GM19328 (cell line): ENCODE results near the gene UBAC2.

Experiments used
- ATAC-seq: cut with Tn5 transposase; IDR thresholded peaks from one replicate; pipeline ENCODE4 v1.9.1; 2021; ENCODE audit warnings: mild to moderate bottlenecking, moderate library complexity; ENCODE audit not compliant: unreplicated experiment

The UBAC2 gene

DNA sequence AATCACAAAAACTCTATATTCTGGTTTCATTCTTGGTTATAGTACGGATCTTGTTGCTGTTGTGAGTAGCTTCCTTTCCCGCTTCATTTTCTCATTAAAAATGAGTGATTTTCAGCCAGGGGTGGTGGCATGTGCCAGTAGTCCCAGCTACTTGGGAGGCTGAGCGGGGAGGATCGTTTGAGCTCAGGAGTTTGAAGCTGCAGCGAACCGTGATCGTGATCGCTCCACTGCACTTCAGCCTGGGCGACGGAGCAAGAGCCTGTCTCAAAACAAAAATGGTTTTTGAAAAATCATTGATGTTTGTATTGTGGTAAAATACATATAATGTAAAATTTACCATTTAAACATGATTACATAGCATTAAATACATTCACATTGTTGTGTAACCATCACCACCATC lies 229.0 kb downstream of the UBAC2 start:
- no peak for ATAC-seq

DNA sequence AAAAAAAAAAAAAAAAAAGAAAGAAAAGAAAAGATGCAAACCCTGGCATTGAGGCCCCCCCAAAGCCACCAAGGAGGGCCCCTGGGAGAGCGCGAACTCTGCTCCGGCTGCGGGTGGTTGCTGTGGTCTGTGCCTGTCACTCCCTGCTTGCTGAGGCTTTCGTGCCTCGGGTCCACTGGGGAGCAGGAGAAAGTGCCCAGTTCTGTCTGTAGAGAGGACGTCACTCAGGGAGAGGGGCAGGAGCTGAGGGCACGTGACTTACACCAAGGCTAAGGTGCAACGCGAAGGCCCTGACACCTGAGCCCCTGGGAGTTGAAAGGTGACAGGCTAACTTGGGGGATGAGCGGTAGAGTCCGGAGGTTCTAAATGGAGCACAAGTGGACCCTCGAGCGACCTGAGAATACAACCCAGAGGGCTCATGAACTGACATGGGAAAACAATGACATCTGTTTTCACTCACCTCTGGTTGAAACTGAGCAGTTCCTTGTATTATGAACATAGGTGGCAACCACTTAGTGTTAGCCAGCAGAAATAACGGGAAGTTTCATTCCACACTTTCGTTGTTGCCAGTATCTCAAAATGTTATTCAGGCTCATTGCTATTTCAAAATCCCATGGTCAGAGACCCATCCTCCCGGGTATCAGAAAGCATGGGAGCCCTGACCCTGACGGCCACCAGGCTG lies 231.4 kb downstream of the UBAC2 start:
- no peak for ATAC-seq

DNA sequence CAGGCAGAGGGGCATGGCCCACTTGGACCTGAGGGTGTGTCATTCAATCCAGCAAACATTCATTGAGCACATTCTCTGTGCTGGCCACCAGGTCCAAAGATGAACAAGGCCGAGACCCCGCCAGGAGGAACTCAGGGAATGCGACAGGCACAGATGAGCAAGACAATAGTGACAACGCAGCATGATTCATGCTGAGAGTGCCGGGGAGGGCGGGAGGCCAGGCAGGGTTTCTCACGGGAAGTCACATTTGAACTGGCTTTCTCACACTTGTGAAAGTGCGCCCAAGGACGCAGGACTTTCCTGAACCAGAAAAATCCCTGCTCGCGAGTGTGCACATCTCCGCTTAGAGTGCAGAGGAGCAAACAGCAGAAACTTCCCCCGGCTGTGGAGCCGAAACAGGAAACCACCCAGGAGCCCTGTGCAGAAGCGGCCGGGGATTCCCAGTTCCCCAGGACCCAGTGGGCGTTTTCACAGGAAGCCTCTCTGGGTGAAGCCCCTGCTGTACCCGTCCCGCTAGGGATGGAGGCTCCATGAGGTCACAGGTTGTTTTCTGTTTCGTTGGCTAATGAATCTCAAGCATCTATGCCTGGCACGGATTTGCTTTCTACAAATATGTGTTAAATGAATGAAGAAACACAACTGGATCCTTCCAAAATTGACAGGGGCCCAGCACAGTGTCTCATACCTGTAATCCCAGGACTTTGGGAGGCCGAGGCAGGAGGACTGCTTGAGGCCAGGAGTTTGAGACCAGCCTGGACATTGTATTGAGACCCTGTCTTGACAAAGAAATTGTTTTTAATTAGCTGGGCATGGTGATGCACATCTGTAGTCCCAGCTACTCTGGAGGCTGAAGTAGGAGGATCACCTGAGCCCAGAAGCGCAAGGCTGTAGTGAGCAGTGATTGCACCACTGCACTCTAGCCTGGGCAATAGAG lies 232.2 kb downstream of the UBAC2 start:
- peak; percentile 30 for ATAC-seq

DNA sequence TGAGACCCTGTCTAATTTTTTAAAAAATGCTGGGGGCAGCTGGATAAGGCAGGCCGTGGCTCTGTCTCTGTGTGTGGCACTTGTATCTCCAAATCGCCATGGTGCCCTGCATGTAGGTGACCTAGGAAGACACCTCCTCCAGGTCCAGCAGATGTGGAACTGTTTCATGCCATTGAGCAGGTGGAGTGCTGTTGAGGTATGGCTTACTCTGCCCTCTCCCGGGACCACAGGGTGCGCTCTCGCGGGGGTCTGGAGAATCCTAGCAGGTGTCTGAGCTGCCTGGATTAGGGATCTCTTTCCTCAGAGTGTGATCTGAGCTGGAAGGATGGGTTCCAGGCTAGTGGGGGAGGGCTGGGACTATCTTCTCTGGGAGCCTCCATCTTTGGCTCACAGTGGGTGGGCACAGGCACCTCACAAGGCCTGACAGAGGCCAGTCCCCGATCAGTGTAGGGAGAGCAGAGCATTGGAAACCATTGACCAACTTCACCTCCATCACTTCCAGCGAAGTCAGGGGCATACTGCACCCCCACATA lies 233.0 kb downstream of the UBAC2 start:
- no peak for ATAC-seq

DNA sequence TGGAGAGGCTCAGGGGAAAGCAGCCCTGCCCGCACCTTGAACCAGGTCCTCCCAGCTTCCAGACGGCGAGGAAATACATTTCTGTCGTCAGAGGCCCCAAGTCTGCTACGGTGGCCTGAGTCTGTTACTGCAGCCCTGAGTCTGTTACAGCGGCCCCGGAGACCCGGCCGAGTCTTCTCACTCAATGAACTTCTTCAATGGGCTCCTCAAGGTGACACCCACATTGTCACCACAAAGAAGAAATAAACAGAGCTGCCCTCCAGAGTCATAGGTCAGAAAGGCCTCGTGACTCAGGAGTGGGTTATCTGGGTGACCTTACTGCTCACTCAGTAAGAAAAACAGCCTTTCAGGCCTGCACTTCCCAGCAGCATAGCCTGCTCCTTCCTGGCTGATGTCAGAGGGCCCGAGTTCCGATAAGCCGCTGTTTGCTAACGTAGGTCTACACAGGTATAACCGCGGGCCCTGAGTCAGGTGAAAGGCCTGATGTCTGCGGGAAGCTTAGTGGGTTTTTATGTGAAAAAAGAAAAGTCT lies 233.7 kb downstream of the UBAC2 start:
- ATAC-seq = peak; percentile 33

DNA sequence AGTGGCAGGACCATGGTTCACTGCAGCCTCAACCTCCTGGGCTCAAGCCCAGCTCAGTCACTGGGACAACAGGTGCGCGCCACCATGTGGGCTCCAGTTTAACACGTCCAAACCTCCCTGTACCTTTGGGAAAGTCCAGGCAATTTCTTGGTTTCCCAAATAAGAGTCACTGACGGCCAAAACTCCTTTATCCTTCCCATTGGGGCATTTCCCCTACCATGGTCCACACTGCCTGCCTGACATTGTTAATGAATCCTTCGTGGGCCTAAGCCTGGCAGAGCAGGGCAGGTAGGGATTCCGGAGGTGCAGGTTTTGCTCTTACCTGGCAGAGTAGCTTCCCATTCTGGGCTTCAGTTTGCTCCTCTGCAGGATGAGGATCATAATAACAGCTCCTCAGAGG lies 234.5 kb downstream of the UBAC2 start:
- no peak for ATAC-seq

DNA sequence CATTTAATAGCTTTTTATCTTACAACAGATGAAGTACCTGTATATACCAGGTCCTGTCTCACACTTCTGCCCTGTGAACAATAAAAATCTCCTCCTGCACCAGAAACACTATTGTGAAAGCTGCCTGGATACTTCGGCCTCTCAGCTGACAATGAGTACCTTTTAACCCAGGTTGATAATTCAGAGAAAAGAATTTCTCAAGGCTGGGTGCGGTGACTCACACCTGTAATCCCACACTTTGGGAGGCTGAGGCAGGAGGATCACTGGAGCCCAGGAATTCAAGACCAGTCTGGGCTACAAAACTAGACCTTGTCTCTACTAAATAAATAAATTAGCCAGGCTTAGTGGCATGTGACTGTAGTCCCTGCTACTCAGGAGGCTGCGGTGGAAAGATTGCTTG lies 235.3 kb downstream of the UBAC2 start:
- ATAC-seq = no peak
